LNCaP clone FGC (cell line): ENCODE results near the gene ITGA11.

Experiments used
- DNase-seq: peaks from one replicate; pipeline ENCODE4 v3.0.0-alpha.2; 2011; ENCODE audit warnings: low read depth
- H3K4me3 ChIP-seq: 2 replicates; pipeline ENCODE4 v1.5.1; 2011; ENCODE audit warnings: mild to moderate bottlenecking, low read depth, low read length, control low read depth
- CTCF ChIP-seq: IDR thresholded peaks from 2 replicates; pipeline ENCODE4 v1.5.1; 2012; ENCODE audit warnings: mild to moderate bottlenecking; ENCODE audit not compliant: control insufficient read depth, insufficient read depth; ENCODE audit errors: extremely low read depth

The ITGA11 gene

GRCh38 chr15:68309024-68309423 is 122.9 kb downstream of the ITGA11 start:
- no peak for DNase-seq
- no peak overlapping the region for H3K4me3 ChIP-seq
- no peak for TF ChIP-seq CTCF

DNA sequence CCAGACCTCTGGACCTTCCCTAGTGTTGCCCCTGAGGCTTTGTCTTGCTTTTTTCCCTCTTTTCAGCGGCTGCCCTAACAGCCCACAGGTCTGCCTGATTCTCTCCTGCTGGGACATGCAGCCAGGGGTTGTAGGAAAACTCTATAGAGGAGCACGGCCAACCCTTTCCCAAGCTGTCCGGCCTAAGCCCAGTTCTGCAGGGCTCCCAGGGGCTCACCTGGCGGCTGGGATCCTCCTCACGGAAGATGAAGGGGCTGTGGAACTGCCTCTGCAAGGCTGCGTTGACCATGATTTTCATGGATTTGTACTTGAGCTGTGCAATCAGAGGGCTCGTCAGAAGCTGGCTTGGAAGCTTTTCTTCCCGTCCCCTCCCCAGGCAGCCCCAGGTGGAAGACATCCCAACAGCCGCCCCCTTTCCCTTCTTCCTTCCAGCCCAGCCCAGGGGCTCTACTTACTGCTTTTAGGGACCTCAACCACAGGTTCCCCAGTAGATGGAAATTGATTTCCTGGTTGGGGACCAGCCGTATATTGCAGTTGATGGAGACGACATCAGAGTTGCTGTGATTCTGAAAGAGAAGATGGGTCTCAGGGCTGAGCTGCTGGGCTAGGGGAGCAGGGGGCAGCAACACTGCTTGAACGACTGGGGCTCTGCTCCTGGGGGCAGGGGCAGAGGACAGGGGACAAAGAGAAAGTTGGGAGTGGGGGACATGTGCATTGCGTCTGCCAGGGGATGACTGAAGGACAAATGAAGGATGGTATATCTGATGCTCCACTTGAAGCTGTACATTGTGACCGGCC is 124.6 kb downstream of the ITGA11 start:
- DNase-seq = no peak
- H3K4me3 ChIP-seq = no peak overlapping the region
- no peak for TF ChIP-seq CTCF

- no peak for DNase-seq
These were observed 126.5 kb downstream of the ITGA11 start for GRCh38 chr15:68305420-68305871.

GRCh38 chr15:68304589-68305337 is 127.2 kb downstream of the ITGA11 start:
- H3K4me3 ChIP-seq = no peak overlapping the region
- no peak for DNase-seq
- TF ChIP-seq CTCF = no peak

More at GRCh38 chr15:68305420-68305871, 126.5 kb downstream of the ITGA11 start:
- no peak overlapping the region for H3K4me3 ChIP-seq
- TF ChIP-seq CTCF = no peak

DNA sequence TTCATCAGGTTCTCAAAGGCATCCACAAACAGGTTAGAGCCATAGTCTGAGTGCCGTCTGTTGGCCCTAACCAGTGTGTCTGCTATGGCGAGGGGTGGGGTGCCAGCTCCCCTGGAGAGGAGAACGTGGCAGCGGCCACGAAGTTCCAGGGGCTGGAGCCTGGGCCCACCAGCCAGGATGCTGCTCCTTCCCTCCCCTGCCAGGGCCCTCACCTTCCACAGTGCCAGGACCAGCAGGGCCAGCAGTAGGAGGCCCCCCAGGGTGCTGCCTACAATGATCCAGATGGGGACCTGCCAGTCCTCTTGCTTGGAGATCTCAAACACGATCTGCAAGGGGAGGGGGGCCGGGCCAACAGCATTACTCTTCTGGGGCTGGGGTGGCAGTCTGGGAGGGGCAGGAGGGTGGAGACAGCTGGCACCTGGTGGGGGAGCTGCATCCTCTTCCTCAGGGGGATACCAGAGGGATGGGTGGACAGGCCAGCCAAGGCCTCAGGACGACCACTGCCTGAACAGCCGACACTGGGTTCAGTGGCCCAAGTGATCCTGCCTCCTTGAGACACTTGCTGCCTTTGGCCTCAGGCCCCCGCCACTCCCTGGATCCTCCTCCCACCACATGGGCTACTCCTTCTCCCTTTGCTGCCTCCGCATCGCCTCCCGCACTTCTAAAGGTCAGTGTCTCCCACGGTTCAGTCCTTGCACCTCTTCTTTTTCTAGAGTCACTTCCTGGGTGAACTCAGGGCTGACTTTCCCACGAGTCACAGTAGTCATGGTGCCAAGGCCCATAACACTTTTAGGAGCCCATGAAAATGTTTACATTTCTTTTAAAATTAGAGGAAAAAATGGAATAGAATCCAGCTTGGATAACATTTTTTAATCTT is 128.2 kb downstream of the ITGA11 start:
- no peak overlapping the region for H3K4me3 ChIP-seq
- DNase-seq = no peak
- TF ChIP-seq CTCF = no peak

DNA sequence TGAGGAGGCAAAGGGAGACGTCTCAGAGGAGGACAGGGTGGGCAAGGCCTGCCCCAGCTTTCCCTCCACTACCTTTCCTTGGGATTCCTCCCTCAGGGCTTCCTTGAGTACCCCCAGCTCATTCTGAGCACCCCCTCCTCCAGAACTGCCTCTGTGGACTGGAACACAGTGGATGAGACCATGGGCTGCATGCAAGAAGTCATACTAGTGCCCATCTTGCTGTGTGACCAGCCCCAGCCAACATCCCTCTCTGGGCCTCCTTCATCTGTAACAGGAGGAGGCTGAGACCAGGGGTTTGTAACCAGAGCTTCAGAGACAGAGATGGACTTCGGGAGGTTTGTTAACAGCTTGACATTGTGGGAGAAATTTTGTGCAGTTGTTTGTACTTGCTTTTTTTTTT is 128.8 kb downstream of the ITGA11 start:
- DNase-seq = no peak
- no peak for TF ChIP-seq CTCF

More for the DNA sequence above, 128.8 kb downstream of the ITGA11 start:
- H3K4me3 ChIP-seq = no peak overlapping the region
